GM19397 (cell line): ENCODE results near the gene PPP1R1B.

Experiments used
- ATAC-seq: cut with Tn5 transposase; IDR thresholded peaks from one replicate; pipeline ENCODE4 v1.9.1; 2021; ENCODE audit warnings: mild to moderate bottlenecking, moderate library complexity; ENCODE audit not compliant: unreplicated experiment

PPP1R1B gene

GRCh38 chr17:39666231-39666600 is 39.5 kb downstream of the PPP1R1B start:
- ATAC-seq, result no peak

DNA sequence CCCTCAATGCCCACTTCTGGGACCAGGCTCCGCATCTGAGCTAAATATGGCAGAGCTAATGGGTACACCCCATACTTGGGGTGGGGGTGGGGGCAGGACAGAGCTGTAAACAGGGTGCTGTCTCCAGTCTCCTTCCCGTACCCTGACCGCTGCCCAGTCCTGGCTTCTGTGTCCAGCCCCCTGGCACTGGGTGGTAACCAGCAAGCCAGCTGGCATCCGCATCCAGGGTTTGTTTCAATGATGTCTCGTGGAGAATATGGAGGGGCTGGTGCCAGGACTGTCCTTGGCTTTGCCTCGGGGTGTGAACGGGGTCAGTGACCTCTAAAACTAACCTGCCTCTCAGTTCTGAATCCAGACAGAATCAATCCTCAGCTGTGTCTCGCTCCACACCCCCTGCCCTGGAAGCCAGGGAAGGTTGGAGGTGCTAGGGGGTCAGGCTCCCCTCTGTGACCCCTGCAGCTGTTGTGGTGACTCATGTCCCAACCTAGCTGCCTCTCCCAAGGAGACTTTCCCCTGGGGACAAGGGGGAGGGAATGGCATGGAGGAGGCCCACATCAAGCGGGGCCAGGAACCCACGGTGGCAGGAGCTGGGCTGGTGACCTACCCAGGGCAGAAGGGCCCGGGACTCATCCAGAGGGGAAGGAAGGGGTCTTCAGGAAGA is 40.0 kb downstream of the PPP1R1B start:
- ATAC-seq, result no peak

DNA sequence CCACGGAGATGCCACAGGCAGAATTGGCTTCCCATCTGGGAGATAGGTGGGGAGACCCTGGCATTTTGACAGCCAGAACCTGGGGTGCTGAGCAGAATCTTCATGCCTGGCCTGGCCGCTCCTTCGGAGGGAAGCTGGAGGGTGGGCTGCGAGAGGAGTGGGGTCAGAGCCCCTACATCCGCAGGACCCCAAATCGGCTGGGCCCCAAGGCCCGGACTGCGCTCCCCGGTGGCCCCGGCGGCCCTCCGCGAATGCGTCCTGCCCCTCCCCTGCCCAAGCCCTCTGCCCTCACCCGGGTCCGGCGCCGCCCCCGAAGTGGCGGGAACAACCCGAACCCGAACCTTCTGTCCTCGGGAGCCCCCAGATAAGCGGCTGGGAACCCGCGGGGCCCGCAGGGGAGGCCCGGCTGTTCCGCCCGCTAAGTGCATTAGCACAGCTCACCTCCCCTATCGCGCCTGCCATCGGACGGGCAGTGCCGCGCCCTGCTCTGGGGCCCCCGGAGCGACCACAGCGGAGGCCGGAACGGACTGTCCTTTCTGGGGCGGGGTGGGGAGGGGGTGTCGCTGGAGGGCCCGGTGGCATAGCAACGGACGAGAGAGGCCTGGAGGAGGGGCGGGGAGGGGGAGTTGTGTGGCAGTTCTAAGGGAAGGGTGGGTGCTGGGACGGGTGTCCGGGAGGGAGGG is 40.7 kb downstream of the PPP1R1B start:
- ATAC-seq, result no peak

DNA sequence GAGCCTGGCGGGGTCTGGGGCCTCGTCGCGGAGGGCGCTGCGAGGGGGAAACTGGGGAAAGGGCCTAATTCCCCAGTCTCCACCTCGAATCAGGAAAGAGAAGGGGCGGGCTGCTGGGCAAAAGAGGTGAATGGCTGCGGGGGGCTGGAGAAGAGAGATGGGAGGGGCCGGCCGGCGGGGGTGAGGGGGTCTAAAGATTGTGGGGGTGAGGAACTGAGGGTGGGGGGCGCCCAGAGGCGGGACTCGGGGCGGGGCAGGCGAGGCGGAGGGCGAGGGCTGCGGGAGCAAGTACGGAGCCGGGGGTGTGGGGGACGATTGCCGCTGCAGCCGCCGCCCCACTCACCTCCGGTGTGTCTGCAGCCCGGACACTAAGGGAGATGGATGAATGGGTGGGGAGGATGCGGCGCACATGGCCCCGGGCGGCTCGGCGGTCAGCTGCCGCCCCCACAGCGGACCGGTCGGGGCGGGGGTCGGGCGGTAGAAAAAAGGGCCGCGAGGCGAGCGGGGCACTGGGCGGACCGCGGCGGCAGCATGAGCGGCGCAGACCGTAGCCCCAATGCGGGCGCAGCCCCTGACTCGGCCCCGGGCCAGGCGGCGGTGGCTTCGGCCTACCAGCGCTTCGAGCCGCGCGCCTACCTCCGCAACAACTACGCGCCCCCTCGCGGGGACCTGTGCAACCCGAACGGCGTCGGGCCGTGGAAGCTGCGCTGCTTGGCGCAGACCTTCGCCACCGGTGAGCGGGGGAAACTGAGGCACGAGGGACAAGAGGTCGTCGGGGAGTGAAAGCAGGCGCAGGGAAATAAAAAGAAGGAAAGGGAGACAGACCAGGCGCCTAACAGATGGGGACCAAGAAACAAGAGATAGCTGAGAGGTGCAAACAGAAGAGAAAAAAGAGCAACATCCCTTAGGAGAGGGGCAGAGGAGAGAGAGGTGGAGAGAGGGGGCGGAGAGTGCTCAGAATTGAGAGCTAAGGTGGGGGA is 41.5 kb downstream of the PPP1R1B start, which contains the start of gene PNMT:
PNMT (plus strand) TSS at position 509 of the 980 bp plus-strand sequence; CDS start at position 532, 23 bp downstream.
- no peak for ATAC-seq

DNA sequence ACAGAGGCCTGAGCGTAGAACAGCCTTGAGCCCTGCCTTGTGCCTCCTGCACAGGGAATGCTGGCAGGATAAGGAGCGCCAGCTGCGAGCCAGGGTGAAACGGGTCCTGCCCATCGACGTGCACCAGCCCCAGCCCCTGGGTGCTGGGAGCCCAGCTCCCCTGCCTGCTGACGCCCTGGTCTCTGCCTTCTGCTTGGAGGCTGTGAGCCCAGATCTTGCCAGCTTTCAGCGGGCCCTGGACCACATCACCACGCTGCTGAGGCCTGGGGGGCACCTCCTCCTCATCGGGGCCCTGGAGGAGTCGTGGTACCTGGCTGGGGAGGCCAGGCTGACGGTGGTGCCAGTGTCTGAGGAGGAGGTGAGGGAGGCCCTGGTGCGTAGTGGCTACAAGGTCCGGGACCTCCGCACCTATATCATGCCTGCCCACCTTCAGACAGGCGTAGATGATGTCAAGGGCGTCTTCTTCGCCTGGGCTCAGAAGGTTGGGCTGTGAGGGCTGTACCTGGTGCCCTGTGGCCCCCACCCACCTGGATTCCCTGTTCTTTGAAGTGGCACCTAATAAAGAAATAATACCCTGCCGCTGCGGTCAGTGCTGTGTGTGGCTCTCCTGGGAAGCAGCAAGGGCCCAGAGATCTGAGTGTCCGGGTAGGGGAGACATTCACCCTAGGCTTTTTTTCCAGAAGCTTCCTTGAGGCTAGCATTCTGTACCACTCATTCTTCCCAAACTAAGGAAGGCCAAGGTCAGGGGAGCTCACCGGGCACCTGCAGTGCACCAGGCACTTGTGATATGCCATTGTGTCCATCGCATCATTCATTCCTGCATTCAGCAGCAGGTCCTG is 43.4 kb downstream of the PPP1R1B start:
- no peak for ATAC-seq

DNA sequence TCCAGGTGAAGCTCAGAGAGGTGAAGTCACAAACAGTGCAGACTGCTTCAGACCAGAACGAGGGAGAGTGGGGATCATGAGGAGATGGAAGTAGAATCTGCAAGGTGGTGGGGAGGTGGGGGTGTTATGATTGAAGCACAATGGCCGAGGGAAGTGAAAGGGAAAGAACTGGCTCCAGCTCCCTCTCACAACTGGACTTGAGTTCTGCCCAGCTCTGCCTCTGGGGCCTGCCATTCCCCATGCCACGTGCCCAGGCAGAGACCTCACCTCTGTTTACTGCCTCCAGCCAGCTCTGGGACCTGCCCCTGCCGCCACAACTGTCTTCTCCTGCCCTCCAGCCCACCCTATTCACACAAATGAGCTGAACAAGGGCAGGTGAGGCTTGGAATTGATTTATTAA is 44.0 kb downstream of the PPP1R1B start:
- ATAC-seq, result no peak

DNA sequence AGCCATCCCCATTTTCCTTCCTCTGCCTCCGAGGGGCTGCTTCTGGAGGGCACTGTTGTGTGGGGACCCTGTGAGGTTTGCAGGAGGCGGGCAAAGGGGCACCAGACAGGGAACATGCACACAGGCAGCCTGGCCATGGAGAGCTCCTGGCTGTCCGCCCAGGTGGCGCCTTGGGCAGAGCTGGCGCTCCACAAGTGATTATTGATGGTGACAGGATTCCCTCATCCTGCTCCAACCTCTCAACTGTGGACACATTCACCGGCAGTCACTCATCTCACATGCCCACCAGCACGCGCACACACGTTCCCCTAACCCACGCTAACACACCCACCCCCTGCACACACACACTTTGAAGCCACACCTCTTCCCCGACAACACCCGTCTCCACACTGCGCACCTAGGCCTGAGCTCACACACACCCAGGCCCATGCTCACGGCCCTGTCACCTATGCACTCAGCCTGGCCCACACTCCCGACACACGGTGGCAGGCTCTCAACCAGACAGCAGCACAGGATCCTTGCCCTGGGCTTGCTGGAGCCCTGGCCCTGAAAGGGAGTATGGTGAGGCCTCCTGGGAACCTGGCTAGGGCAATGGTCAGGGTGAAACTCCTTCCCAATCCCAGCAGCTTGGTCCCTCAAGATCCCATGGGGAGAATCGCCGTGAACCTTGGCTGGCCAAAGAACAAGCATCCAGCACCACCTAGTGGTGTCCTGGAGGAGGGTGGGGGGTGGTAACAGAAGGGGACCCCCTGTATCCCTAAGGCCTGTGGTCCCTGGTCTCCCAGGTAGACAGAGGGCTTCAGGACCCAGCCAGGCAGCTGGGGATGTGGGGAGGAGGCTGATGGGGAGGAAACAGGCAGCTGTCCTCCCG is 45.1 kb downstream of the PPP1R1B start:
- no peak for ATAC-seq

DNA sequence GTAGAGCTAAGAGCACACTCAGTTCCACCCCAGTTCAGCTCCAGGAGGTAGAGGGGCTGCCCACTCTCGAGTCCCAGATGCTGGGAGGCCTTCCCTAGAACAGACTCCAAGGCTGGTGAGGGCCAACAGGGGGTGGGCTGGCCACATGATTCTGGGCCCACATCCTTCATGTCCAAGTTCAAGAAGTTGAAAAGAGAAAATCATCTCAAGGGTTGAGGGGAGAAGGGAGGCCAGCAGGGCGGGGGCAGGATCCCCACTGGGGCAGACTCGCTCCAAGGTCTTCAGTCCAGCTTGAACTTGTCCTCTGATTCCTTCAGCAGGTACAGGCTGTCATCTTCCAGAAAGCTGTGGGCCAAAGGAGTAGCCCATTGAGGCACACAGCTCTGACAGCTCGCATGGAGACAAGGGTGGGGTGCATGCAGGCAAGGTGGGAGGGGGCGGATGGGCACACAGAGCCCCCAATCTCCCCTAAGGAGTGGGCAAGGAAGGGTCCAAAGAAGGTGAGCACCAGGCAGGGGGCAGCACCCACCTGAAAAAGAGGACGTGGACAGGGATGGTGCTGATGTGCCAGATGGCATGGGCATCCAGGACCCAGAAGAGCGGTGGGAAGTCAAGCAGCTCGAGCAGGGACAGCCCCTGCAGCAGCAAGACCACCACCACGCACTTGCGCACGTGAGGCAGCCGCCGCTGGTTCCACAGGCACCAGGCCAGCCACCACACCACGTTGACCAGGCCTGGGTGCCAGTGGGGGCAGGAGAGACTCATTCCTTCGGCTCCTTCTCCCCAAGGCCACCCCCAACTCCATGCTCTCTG is 46.0 kb downstream of the PPP1R1B start:
- no peak for ATAC-seq

- ATAC-seq, result no peak
Observed at GRCh38 chr17:39673335-39674081, 46.8 kb downstream of the PPP1R1B start.

- ATAC-seq, result no peak
Observed at GRCh38 chr17:39674179-39674578, 47.4 kb downstream of the PPP1R1B start.

GRCh38 chr17:39674702-39675389 is 48.1 kb downstream of the PPP1R1B start:
- ATAC-seq, result no peak

DNA sequence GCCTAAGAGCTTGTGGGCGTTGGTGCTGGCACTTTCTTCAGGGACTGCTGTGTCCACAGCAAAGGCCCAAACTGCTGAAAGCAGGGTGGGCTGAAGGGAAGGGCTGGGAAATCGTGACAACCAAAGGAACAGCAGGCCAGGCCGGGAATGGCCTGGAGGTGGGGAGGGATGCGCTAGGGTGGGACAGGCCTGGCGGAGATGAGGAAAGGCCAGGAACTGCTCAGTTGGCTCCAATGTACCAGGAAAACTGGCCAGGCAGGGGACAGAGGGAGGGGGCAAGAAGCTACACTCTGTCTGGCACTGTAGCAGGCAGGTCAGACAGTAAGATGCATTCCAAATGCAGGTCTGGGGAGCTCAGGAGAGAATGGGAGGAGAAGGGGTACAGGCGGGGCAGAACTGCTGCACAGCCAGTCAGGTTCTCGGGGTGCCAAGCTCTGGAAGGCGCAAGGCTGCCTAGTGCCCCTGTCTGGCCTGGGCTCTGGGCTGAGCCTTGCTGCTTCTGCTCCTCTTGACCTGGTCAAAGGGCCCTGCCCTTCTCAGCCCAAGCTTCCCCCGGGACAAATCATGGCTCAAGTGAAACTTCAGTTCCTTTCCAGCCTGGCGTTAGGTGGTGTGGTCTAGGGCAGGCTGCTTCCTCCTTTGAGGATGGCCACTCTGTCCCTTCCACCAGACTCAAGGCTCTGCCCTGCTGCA is 48.8 kb downstream of the PPP1R1B start:
- no peak for ATAC-seq

DNA sequence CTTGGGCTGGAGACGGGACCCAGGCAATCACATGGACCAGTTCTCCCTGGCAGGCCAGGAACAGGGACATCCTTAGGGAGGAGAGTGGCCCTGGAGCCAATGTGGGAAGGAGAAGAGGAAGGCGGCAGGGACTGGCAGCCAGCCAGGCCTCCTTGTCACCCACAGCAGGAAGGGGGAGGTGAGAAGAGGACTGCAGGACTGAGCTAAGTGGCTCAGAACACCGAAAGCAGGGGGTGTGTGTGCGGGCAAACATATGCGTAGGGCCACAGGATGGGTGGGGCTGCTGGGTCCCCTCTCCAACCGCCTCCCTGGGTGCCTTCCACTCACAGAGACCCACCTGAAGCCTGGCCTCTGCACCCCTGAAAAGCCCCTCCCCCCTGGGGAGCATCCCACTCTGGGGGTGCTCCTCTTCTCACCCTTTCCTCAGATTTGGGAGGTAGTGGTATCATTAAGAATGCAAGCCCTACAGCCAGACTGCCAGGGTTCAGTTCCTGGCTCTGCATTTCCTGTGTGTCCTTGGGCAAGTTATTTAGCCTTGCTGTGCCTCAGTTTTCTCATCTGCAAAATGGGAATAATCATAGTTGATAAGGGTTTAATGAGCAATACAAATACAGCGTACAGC is 49.6 kb downstream of the PPP1R1B start:
- ATAC-seq, result no peak

DNA sequence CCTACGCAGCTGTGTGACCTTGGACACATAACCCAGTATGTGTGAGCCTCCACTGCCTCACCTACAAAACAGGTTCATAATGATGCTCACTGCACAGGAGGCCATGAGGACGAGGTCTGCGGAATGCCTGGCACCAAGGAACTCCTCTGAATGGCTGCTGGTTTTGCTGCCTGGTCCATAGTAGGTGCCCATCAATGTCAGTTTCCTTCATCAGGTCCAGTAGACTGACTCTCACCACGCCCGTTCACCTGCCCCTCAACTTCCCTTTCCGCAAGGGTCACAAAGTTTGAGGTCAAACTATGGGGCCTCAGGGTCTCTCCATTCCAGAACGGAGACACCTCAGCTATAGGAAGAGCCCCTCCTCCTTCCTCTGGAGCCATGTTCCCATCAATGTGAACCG is 50.3 kb downstream of the PPP1R1B start:
- ATAC-seq, result no peak

DNA sequence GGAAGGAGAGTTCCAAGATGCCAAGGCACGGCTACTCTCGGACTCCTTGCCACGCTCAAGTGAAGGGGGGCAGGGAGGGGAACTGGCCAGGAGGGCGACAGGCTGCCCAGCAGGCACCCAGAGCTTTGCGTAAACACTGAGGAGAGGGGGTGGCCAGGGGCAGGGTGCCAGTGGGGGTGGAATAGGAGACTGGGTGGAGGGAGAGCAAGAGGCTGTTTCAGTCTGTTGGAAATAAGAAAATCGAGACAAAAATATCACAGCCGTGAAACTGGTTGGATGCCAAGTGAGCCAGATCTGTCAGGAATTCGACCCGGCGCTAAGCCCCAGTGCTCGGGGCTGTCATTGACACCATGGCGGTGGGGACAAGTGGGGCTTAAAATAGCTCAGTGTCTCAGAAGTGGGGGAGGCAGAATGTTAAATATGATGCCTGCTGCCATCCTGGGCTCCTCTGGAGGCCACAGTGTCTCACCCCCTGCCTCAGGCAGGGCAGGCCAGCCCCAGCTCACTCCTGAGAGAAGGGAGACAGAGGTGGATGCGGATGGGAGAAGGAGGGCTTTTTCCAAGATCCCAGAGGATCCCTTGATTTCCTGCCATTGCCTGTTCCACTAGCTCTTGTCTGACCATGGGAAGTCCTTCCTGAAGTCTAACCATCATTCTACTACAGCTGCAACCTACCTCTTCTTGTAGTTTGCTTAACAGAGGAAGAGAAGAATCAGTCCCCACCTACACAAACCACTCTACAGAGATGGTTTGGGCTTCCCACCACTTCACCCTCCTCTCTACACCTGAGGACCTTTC is 51.0 kb downstream of the PPP1R1B start:
- no peak for ATAC-seq
